ENCODE measurements around the gene SH2D2A. TPM values are rescaled to one million over a fixed set of nuclear protein-coding genes. Genes with fewer than 3 reads are reported as not detected.
A peak's percentile ranks its signal among the peaks of the same experiment; 100 is the strongest.

Gene SH2D2A
- total and polyA plus RNA-seq, 9 of the 15 experiments (the other 6 are each of a cell fraction or from before 2014, with no cell fraction given), result 0.89 to 33.6 (median 6.9) TPM

- TF ChIP-seq ZNF407 (IDR thresholded peaks at IDR 0.05; ENCODE audit: low read depth) (no peak), CCNT2 (IDR thresholded peaks at IDR 0.05; ENCODE audit: borderline replicate concordance, extremely low read depth, insufficient read length, low read depth, low read length) (no peak), ELF4 (CRISPR knock-in tag; IDR thresholded peaks at IDR 0.05) (no peak), TCFL5 (CRISPR knock-in tag; conservative IDR thresholded peaks at IDR 0.05) (no peak; the same call in 1 of the 2 replicates), TCF15 (CRISPR knock-in tag; IDR thresholded peaks at IDR 0.05) (no peak), THRA (IDR thresholded peaks at IDR 0.05) (no peak), ARID3B (CRISPR knock-in tag; IDR thresholded peaks at IDR 0.05; ENCODE audit: borderline replicate concordance) (no peak), IRF1 (CRISPR knock-in tag; IDR thresholded peaks at IDR 0.05; ENCODE audit: borderline replicate concordance) (peak; percentile 80; the same call in 1 of the 2 replicates), ZNF280B (CRISPR knock-in tag; IDR thresholded peaks at IDR 0.05) (no peak), U2AF1 (optimal IDR thresholded peaks at IDR 0.05; ENCODE audit: low read depth, low read length) (no peak)
Measured at GRCh38 chr1:156767101-156767878, 49.4 kb downstream of the SH2D2A start, which contains the start of gene PRCC (continued).

Data from K562 (cell line).